ENCODE measurements around the gene PTPRG. TPM values are rescaled to one million over a fixed set of nuclear protein-coding genes. Genes with fewer than 3 reads are reported as not detected.

Gene PTPRG
- total RNA-seq, 1 donor from 2014 or later: 0.22 TPM

DNA sequence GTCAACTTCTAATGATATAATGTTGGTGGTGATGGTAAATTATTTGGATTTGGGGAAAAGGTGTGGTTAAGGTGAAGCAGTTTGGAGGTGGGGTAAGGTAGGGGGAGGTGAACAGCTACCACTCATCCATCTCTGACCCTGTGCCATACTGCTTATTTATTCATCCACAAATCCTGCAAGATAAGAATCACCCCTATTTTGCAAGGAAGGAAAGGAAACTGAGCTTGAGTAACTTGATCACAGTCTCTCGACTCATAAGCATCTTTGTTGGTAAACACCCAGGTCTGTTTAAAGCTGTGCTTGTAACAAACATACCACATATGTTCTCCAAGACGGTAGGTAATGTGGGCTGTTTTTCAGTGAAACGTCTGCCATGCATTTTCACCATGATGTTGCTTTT lies 67.3 kb downstream of the PTPRG start:
- Mint-ChIP-seq H3K4me1 (peaks cover 3% of the 10 kb centered on the region), H3K4me3 (no peak overlapping the region), H3K27ac (no peak overlapping the region), H3K27me3 (no peaks in the 10 kb centered on the region), H3K36me3 (ENCODE audit: low read depth) (no peaks in the 10 kb centered on the region), H3K9me3 (no peaks in the 10 kb centered on the region)
- intact Hi-C loops (cut with micrococcal nuclease): no loop called here
- POLR2A ChIA-PET: no interaction called here
- CTCF ChIA-PET: no interaction called here
- no peak for DNase-seq
- no peak for ATAC-seq (ENCODE audit: low read depth)
- TF ChIP-seq, protein P1, sequence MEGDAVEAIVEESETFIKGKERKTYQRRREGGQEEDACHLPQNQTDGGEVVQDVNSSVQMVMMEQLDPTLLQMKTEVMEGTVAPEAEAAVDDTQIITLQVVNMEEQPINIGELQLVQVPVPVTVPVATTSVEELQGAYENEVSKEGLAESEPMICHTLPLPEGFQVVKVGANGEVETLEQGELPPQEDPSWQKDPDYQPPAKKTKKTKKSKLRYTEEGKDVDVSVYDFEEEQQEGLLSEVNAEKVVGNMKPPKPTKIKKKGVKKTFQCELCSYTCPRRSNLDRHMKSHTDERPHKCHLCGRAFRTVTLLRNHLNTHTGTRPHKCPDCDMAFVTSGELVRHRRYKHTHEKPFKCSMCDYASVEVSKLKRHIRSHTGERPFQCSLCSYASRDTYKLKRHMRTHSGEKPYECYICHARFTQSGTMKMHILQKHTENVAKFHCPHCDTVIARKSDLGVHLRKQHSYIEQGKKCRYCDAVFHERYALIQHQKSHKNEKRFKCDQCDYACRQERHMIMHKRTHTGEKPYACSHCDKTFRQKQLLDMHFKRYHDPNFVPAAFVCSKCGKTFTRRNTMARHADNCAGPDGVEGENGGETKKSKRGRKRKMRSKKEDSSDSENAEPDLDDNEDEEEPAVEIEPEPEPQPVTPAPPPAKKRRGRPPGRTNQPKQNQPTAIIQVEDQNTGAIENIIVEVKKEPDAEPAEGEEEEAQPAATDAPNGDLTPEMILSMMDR (IDR thresholded peaks at IDR 0.05): no peak

DNA sequence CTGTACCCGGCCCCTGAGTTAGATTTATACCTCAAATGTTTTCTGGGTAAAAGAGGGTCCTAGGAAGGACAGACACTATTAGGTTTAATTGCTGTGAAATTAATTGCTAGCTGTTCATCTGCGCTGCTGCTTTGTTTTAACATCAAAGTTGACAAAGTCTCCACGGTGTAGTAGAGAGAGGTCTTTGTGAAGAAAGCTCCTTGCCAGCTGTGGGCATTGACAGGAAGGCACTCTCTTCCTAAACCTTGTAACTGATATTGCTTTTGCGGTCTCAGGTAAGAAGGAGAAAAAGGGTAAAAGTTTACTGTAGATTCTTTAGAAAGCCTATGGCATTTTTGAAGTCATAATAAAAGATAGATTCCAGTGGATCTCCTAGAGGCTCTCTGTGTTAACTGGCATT lies 68.1 kb downstream of the PTPRG start:
- DNase-seq (no peak), ATAC-seq (ENCODE audit: low read depth) (no peak)
- Mint-ChIP-seq H3K4me1 (peaks cover 3% of the 10 kb centered on the region), H3K27ac (no peak overlapping the region), H3K9me3 (no peaks in the 10 kb centered on the region), H3K27me3 (no peaks in the 10 kb centered on the region), H3K36me3 (ENCODE audit: low read depth) (no peaks in the 10 kb centered on the region), H3K4me3 (no peak overlapping the region)
- TF ChIP-seq, protein P1 (IDR thresholded peaks at IDR 0.05): no peak
- CTCF ChIA-PET: no interaction called here
- POLR2A ChIA-PET: no interaction called here
- intact Hi-C loops (cut with micrococcal nuclease): no loop called here

DNA sequence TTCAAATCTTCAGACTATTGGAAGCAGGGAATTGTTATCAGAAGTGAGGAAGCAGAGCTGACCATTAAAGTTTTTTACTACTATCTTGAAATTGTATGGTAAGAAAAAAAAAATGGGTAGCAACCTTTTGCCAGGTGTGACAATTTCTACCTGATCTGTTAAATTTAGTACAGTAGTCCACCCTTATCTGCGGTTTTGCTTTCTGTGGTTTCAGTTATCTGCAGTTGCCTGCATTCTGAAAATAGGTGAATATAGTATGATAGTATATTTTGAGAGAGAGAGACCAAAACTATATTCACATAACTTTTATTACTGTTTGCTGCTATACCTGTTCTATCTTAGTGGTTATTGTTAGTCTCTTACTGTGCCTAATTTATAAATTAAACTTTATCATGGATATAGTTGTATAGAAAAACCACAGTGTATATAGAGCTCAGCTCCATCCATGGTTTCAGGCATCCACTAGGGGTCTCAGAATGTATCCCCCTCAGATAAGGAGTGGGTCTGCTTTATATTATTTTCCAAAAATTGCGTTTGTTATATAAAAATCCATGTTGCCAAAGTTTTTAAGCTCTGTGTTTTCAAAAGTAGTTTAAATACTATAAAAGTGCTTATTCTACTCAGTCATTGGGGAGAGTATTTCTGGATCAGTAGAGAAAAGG lies 69.9 kb downstream of the PTPRG start:
- DNase-seq (no peak), ATAC-seq (ENCODE audit: low read depth) (no peak)
- H3K4me1 Mint-ChIP-seq: peaks cover 3% of the 10 kb centered on the region
- H3K27me3 Mint-ChIP-seq: no peaks in the 10 kb centered on the region
- POLR2A ChIA-PET: no interaction called here
- H3K4me3 Mint-ChIP-seq: no peak overlapping the region
- TF ChIP-seq, protein P1 (IDR thresholded peaks at IDR 0.05): no peak
- intact Hi-C loops (cut with micrococcal nuclease): no loop called here
- no peaks in the 10 kb centered on the region for H3K36me3 Mint-ChIP-seq (ENCODE audit: low read depth)
- CTCF ChIA-PET: no interaction called here
- no peak overlapping the region for H3K27ac Mint-ChIP-seq
- H3K9me3 Mint-ChIP-seq: no peaks in the 10 kb centered on the region

DNA sequence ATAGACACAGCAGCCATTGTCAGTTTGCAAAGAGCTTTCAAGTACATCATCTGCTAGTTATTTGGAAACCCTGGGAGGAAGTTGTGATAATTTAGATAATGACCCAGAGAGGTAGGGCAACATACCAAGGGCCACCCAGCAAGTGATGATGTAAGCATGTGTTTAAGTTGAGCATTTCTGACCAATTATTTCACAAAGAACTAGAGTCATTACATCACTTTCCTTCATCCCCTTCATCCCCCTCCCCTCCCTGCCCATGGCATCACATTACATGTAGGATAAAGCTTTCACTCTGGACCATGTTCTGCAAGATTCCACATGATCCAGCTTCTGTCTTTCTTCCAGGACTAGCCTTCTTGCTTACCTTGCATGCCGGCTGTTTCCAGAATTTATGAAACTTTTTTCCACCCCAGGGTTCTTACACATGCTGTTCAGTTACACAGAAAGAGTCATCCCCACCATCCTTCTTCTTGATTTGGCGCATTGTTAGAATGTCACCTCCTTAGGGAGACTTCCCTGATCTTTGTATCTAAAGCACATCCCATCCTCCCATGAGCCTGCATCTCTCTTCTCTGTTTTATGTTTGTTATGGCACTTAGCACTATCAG lies 71.3 kb downstream of the PTPRG start:
- TF ChIP-seq, protein P1 (IDR thresholded peaks at IDR 0.05): no peak
- no peak for DNase-seq
- H3K27ac Mint-ChIP-seq: no peak overlapping the region
- H3K9me3 Mint-ChIP-seq: no peaks in the 10 kb centered on the region
- H3K4me3 Mint-ChIP-seq: no peak overlapping the region
- CTCF ChIA-PET: no interaction called here
- POLR2A ChIA-PET: no interaction called here
- H3K4me1 Mint-ChIP-seq: peaks cover 11% of the 10 kb centered on the region
- intact Hi-C loops (cut with micrococcal nuclease): no loop called here
- no peak for ATAC-seq (ENCODE audit: low read depth)
- no peaks in the 10 kb centered on the region for H3K36me3 Mint-ChIP-seq (ENCODE audit: low read depth)
- H3K27me3 Mint-ChIP-seq: no peaks in the 10 kb centered on the region

DNA sequence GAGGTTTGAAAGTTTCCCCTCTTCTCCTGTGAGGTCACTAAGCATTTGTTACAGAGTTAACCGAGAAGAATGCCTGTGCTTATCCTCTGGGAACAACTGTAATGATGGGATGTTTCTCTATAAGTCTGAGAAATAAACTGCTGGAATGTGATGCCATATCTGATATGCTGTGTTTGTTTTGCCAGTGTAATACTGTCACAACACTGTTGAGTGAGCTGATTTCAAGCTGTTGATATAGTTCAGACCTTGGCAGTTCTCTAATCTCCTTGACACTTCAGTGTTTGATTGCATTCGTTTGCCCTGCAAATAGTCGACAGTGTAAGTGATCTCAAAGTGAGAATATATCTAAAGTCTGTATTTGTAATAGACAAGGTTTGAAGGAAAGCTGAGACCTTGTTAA lies 73.3 kb downstream of the PTPRG start:
- CTCF ChIA-PET: no interaction called here
- POLR2A ChIA-PET: no interaction called here
- Mint-ChIP-seq H3K4me3 (no peak overlapping the region), H3K36me3 (ENCODE audit: low read depth) (no peaks in the 10 kb centered on the region), H3K27ac (no peak overlapping the region), H3K9me3 (no peaks in the 10 kb centered on the region), H3K27me3 (no peaks in the 10 kb centered on the region), H3K4me1 (peaks cover 12% of the 10 kb centered on the region)
- TF ChIP-seq, protein P1 (IDR thresholded peaks at IDR 0.05): no peak
- ATAC-seq (ENCODE audit: low read depth) (no peak), DNase-seq (no peak)
- intact Hi-C loops (cut with micrococcal nuclease): no loop called here

Data from activated B cell treated with CpG ODN at 0.5 μM for 24 hours (primary cell).